ENCODE measurements around the gene ZNHIT1.

Gene ZNHIT1

DNA sequence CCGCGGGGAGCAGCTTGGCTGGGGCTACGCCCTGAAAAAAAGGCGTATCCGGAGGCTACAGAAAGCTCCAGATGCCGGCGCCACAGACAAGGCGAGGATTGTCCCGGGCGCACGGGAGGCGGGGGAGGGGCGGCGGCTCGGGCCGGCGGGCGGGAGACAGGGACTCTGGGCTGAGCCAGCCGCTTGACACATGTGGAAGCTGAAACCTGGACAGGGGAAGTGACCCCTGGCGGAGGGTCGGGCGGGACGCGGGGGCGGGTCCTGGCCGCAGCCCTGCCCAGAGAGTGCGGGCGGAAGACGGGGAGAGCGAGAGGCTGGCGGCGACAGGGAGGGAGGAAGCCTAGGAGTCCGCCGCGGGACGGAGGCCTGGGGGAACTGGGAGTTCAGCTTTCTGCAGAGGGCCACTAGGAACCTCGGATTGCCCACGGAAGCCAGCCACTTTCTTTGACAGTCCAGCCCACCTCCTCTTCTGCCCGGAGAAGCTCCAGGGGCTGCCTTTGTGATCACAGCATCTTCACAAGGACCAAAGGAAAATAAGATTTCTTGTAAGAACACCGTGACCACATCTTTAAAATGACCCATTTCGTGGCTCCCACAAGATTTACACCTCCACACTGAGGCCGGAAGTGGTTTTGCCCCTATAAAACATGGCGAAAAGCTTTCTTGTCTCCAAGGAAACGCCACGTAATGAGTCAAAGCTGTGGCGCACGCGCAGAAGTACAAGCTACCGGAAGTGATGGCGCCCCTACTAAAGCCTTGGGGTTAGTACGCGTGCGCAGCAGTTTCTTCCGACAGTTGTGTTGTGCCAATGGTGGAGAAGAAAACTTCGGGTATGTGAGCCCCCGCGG is at the start of gene ZNHIT1, which contains the start of gene PLOD3:
ZNHIT1 (plus strand) TSS at position 778 of the 848 bp plus-strand sequence; CDS start at position 809, 31 bp downstream.
PLOD3 (minus strand) TSS at position 194 of the 848 bp plus-strand sequence. CDS start 307 bp downstream, outside the sequence.
- peak; percentile 84 for DNase-seq

- DNase-seq = no peak
Measured at GRCh38 chr7:101168412-101169049, 49.4 kb upstream of the ZNHIT1 start.

GRCh38 chr7:101169110-101169837 is 48.7 kb upstream of the ZNHIT1 start:
- DNase-seq = no peak

DNA sequence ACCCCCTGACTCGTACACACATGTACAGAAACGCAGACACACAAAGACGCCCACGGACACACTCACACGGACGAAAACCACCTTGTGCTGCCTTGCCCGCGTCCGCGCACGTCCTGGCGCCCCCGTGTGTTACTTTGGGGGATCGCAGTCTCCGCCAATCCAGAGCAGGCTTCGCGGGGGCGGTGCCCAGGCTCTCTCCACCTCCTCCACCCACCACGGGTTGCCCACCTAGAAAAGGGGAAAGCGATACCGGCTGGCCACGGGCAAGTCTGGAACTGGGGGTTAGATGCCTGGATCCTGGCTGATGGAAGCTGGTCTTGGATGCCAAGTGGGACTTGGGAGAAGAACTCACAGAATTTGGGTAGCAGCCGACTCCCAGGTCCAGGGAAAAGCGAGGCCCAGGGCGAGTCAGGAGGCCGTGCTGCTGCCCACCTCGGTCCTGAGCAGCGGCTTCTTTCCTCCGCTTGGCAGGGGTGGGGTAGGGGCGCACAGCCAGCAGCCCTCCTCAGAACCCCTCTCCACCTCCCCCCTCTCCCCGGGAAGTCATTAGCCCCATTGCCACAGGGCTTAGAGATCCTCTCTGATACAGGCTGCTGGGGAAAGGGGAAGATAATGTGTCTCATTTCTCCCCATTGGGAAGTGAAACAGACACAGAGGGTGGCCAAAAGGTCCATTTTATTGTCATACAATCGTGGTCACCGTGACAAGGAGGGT is 48.0 kb upstream of the ZNHIT1 start:
- peak; percentile 44 for DNase-seq

GRCh38 chr7:101170617-101171441 is 47.1 kb upstream of the ZNHIT1 start:
- DNase-seq = no peak

GRCh38 chr7:101171442-101171837 is 46.5 kb upstream of the ZNHIT1 start:
- DNase-seq = no peak

DNA sequence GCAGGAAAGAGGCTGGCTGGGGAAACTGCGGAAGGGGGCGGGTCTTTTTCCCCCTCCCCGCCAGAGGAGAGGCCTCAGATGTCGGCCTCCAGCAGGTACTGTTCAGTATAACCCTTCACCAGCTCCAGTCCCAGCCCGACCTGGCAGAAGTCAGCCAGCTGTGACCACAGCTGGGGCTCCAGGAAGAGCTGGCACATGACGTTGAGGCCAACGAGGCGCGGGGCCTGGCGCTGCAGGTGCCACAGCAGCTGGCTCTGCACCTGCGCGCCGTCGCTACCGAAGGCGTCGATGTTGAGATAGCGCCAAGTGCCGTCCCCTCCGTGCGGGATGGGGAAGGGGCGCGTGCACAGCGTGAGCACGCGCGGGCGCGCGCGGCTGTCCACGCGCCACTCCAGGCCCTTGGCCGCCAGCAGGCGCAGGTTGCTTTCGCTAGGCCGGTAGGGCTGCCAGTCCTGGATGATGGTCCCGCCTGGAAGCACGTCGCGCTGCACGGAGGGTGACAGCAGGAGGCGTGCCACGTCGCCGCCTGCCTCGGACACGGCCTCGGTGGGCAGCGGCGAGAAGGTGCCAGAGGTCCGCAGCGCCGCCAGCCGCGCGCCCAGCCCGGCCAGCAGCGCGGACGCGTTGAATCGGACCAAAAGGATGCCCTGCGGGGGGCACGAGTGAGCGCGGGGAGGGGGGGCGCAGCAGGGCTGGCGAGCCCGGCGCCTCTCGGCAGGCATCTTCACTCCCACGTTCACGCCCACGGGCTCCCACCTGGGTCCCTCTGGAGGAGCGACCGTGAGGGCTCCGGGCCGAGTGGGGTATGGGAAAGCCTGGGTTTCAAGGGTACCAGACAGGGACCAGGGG is 45.7 kb upstream of the ZNHIT1 start:
- DNase-seq = no peak

DNA sequence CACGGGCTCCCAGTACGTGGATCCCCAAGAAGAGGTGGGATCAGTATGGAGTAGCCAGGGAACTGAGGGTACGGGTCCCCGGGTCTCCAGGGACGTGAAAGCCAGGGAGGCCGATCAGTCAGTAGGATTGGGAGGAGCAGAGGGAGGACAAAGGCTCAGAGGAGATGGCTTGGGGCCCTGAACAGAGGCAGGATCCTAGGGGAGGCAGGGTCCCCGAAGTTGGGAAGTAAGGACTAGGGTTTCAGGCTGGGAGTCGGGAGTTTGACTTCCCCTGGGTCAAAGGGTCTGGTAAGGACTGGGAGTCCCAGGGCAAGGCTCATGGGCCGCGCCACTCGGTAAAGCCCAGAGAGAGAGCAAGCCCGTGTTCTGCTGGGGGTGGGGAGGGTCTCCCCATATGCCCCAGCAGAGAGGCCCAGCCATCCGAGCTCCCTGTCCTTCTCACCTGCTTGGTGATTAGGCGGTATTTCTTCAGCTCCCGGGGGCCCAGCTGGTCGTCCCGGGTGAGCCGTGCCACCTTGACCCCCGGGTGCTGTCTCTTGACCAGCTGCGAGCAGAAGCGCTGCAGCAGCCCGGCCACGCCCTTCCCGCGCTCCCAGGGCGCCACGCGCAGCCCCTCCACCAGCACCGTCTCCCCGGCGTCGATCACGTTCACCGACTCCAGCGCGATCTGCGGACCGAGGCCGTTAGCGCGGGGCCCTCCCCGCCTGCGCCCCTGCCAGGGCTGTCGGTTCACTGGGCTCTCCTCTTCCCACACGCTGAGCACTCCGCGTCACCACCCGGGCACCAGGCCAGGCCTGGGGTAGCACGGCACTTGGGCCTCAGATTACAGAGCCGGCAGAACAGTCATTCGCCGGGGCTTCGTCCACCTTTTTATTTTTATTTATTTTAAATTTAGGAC is 44.9 kb upstream of the ZNHIT1 start:
- peak; percentile 72 for DNase-seq

- peak; percentile 24 for DNase-seq
Measured at GRCh38 chr7:101173752-101174244, 44.2 kb upstream of the ZNHIT1 start.

- DNase-seq = no peak
Measured at GRCh38 chr7:101174322-101174854, 43.6 kb upstream of the ZNHIT1 start.

- no peak for DNase-seq
Measured at GRCh38 chr7:101175664-101176063, 42.3 kb upstream of the ZNHIT1 start.

- no peak for DNase-seq
Measured at GRCh38 chr7:101177644-101178043, 40.3 kb upstream of the ZNHIT1 start.

- no peak for DNase-seq
Measured at GRCh38 chr7:101179117-101179516, 38.8 kb upstream of the ZNHIT1 start.

DNA sequence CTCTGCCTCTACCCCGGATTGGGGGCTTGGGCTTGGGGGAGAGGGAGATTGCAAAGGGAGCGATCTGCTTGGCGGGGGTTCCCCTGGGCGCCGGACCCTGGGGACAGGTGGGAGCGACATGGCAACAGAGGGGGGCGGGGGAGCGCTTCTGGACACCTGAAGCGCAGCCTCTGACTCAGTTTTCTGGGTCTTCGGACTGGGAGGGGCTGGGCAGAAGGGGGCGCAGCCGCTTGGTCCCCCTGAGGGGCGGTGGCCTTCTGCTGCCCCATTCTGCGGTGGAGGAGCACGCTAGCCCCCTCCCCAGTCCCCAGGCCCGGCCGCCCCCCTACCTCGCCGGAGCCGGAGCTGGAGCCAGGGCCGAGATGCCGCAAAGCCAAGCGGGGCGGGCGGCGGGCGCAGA is 38.3 kb upstream of the ZNHIT1 start:
- DNase-seq = no peak

- no peak for DNase-seq
Measured at GRCh38 chr7:101180130-101180755, 37.7 kb upstream of the ZNHIT1 start, which contains the start of gene NAT16. Gene NAT16 (minus strand): TSS chr7:101180293. CDS start chr7:101174807, 5,486 bp downstream.

DNA sequence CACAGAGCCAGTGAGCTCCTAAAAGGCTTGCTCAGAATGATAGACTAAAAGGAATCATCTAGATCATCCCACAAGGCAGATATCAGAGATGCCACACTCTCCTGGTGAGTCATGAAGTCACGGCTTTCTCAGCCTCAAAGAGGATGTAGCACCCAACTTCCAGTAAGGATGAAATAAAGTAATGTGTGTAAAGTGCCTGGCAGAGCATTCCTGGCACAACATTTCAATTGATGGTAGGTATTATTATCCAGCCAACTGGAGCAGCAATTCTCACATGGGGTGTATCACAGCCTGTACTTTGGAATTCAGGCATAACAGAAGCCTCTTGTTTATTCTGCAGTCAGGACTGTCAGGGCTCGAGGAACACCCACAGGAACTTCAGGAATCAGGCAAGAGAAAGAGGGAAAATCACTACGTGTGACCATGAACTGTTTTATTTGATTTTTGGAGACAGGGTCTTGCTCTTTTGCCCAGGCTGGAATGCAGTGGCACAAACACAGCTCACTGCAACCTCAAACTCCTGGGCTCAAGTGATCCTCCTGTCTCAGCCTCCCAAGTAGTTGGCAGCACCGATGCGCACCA is 32.6 kb upstream of the ZNHIT1 start:
- no peak for DNase-seq

DNA sequence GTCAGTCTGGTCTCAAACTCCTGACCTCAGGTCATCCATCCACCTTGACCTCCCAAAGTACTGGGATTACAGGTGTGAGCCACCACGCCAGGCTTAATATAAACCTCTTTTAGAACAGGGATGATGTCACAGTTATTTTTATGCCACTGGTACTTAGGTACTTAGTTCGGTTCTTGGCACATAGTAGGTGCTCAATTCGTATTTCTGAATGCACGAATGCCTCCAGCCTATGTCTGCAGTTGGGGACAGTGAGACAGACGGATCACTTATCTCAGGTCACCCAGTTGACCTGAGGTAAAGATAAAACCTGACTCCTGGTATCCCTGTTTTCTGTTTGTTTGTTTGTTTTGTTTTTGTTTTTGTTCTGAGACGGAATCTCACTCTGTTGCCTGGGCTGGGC is 31.8 kb upstream of the ZNHIT1 start:
- no peak for DNase-seq

DNA sequence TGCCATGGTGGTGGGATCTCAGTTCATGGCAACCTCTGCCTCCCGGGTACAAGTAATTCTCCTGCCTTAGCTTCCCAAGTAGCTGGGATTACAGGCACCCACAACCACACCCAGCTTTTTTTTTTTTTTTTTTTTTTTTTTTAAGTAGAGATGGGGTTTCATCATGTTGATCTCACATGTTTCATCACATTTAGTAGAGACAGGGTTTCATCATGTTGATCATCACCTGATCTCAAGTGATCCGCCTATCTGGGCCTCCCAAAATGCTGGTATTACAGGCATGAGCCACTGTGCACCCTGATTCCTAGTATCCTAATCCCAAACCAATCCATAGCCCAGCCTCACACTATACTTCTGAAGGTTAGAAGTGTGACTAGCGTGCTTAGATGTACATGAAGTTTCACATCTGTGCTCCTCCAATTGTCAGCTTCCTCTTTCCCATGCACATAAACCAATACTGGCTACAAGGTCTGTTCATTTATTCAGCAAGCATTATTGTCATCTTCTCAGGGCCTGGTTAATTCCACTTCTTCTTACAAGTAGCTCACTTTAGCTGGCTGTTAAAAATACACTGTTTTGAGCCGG is 31.0 kb upstream of the ZNHIT1 start:
- no peak for DNase-seq

Measured in T1000 (cell line).